Stimulated activated naive CD8-positive, alpha-beta T cell treated with anti-CD3 and anti-CD28 coated beads, Interleukin-15, Interleukin-2, amounts not matched to agents 100 U/mL and 50 U/mL, for 24 hours (primary cell): ENCODE data around the gene SUSD4.

Experiments used
- ATAC-seq: fragments of 150-1000 bp; cut with Tn5 transposase; one replicate; pipeline ENCODE4 v1.10.0; 2021
- DNase-seq: peaks from one replicate; pipeline ENCODE4 v3.0.0; 2021

Gene SUSD4

GRCh38 chr1:223358826-223359225 is 5.2 kb downstream of the SUSD4 start:
- DNase-seq (no peak), ATAC-seq (no peak)

GRCh38 chr1:223355699-223356098 is 8.3 kb downstream of the SUSD4 start:
- no peak for DNase-seq
- ATAC-seq = no peak

- no peak for DNase-seq
- no peak for ATAC-seq
These were observed 10.0 kb downstream of the SUSD4 start for GRCh38 chr1:223353939-223354338.

GRCh38 chr1:223352944-223353343 is 11.0 kb downstream of the SUSD4 start:
- no peak for DNase-seq
- no peak for ATAC-seq

GRCh38 chr1:223350361-223350908 is 13.5 kb downstream of the SUSD4 start:
- no peak for DNase-seq
- no peak for ATAC-seq

GRCh38 chr1:223349241-223349640 is 14.7 kb downstream of the SUSD4 start:
- ATAC-seq = no peak

GRCh38 chr1:223348439-223348838 is 15.5 kb downstream of the SUSD4 start:
- DNase-seq (no peak), ATAC-seq (no peak)

More at GRCh38 chr1:223349241-223349640, 14.7 kb downstream of the SUSD4 start:
- no peak for DNase-seq

GRCh38 chr1:223347583-223347982 is 16.4 kb downstream of the SUSD4 start:
- ATAC-seq (no peak), DNase-seq (no peak)

GRCh38 chr1:223346311-223346710 is 17.7 kb downstream of the SUSD4 start:
- DNase-seq (no peak), ATAC-seq (no peak)

- ATAC-seq = no peak
- no peak for DNase-seq
These were observed 18.3 kb downstream of the SUSD4 start for GRCh38 chr1:223345720-223346119.

GRCh38 chr1:223344491-223344890 is 19.5 kb downstream of the SUSD4 start:
- DNase-seq = no peak
- ATAC-seq = no peak

GRCh38 chr1:223343692-223344091 is 20.3 kb downstream of the SUSD4 start:
- DNase-seq (no peak), ATAC-seq (no peak)

GRCh38 chr1:223341121-223341520 is 22.9 kb downstream of the SUSD4 start:
- ATAC-seq (no peak), DNase-seq (no peak)

GRCh38 chr1:223340637-223341036 is 23.3 kb downstream of the SUSD4 start:
- ATAC-seq (no peak), DNase-seq (no peak)

GRCh38 chr1:223339861-223340260 is 24.1 kb downstream of the SUSD4 start:
- DNase-seq (no peak), ATAC-seq (no peak)

GRCh38 chr1:223338811-223339746 is 24.9 kb downstream of the SUSD4 start:
- ATAC-seq = no peak
- no peak for DNase-seq

- DNase-seq (no peak), ATAC-seq (no peak)
These were observed 26.7 kb downstream of the SUSD4 start for GRCh38 chr1:223337174-223337869.

- no peak for ATAC-seq
- DNase-seq = no peak
These were observed 29.8 kb downstream of the SUSD4 start for GRCh38 chr1:223334156-223334555.

- DNase-seq = no peak
- ATAC-seq = no peak
These were observed 31.0 kb downstream of the SUSD4 start for GRCh38 chr1:223332997-223333396.

GRCh38 chr1:223331929-223332328 is 32.0 kb downstream of the SUSD4 start:
- DNase-seq = no peak
- ATAC-seq = no peak

- ATAC-seq (no peak), DNase-seq (no peak)
These were observed 32.7 kb downstream of the SUSD4 start for GRCh38 chr1:223331301-223331700.

- ATAC-seq = no peak
These were observed 33.5 kb downstream of the SUSD4 start for GRCh38 chr1:223330466-223330865.

More at GRCh38 chr1:223330466-223330865, 33.5 kb downstream of the SUSD4 start:
- DNase-seq = no peak
